Measurements from ENCODE around the gene ZFHX3. TPM values are rescaled to one million over a fixed set of nuclear protein-coding genes. Genes with fewer than 3 reads are reported as not detected.

Gene ZFHX3
- total RNA-seq, 1 experiment from 2014 or later: 1.5 TPM

DNA sequence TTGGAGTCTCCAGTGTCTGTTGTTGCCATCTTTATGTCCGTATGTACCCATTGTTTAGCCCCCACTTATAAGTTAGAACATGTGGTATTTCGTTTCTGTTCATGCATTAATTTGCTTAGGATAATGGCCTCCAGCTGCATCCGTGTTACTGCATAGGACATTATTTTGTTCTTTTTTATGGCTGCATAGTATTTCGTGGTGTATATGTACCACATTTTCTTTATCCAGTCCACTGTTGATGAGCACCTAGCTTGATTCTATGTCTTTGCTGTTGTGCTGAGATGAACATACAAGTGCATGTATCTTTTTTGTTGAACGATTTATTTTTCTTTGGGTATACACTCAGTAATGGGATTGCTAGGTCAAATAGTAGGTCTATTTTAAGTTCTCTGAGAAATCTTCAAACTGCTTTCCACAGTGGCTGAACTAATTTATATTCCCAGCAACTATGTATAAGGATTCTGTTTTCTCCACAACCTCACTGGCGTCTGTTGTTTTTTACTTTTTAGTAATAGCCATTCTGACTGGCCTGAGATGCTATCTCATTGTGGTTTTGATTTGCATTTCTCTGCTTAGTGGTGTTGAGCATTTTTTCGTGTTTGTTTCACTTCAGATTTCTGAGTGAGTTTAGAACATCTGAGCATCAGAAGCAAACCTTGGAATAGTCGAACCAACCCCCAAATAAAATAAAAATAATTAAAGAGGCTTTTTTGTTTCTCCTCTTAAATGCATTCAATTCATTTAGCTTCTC lies 304.7 kb downstream of the ZFHX3 start:
- no peak overlapping the region for H2BK15ac ChIP-seq (ENCODE audit: low read depth, low read length)
- H3K14ac ChIP-seq (ENCODE audit: insufficient read depth, low read length): no peak overlapping the region
- H2BK120ac ChIP-seq (ENCODE audit: low read depth, low read length, poor library complexity, severe bottlenecking): no peak overlapping the region
- H3K18ac ChIP-seq (ENCODE audit: insufficient read length, low read depth, low read length): no peak overlapping the region
- H4K91ac ChIP-seq (ENCODE audit: insufficient read length, low read depth, low read length): no peak overlapping the region
- no peaks in the 10 kb centered on the region for H3K79me2 ChIP-seq (ENCODE audit: insufficient read depth, low read length)
- no peak for DNase-seq
- no peak overlapping the region for H2AFZ ChIP-seq (ENCODE audit: low read length)
- no peak overlapping the region for H3K4me3 Mint-ChIP-seq
- H4K20me1 ChIP-seq (ENCODE audit: control insufficient read depth, insufficient read depth, insufficient read length): no peaks in the 10 kb centered on the region
- H3K9me3 Mint-ChIP-seq: no peaks in the 10 kb centered on the region
- H4K8ac ChIP-seq (replicated peaks; ENCODE audit: insufficient read length, low read depth, low read length): no peak overlapping the region
- no peak overlapping the region for H3K27ac ChIP-seq (ENCODE audit: insufficient read length, low read depth, low read length)
- H2BK12ac ChIP-seq (ENCODE audit: insufficient read length, low read depth, low read length): no peak overlapping the region
- H3K4me1 ChIP-seq (ENCODE audit: insufficient read depth, low read length): no peaks in the 10 kb centered on the region; the same call in 1 of the 2 replicates
- H3K4ac ChIP-seq (ENCODE audit: low read depth, low read length): no peak overlapping the region
- H3K9ac ChIP-seq (ENCODE audit: extremely low read depth, insufficient read length, low read length): no peak overlapping the region
- no peaks in the 10 kb centered on the region for H3K27me3 ChIP-seq (ENCODE audit: insufficient read depth, low read length)
- no peak overlapping the region for H2BK5ac ChIP-seq (ENCODE audit: insufficient read length, low read length)
- H3K27ac Mint-ChIP-seq: no peak overlapping the region
- H3K4me2 ChIP-seq (ENCODE audit: insufficient read depth, insufficient read length, low read length): no peak overlapping the region
- no peaks in the 10 kb centered on the region; the same call in 1 of the 2 replicates for H3K27me3 Mint-ChIP-seq (ENCODE audit: low read depth)
- H3K23me2 ChIP-seq (ENCODE audit: insufficient read length, low read depth, low read length, poor library complexity, severe bottlenecking): no peaks in the 10 kb centered on the region
- no peak overlapping the region for H3K23ac ChIP-seq (ENCODE audit: insufficient read length, low read depth, low read length)
- H3K79me1 ChIP-seq (ENCODE audit: insufficient read depth, low read depth, low read length, poor library complexity, severe bottlenecking): no peaks in the 10 kb centered on the region
- no peaks in the 10 kb centered on the region for H3K9me3 ChIP-seq (ENCODE audit: control insufficient read depth, low read depth, low read length)
- H4K5ac ChIP-seq (ENCODE audit: insufficient read length, low read depth, low read length): no peak overlapping the region
- H3K4me1 Mint-ChIP-seq: peaks cover 0 to 6% of the 10 kb centered on the region in 2 experiments; a peak in 2 of 4 replicates
- no CpG with 5 or more reads among the region's 8 CpGs for WGBS (ENCODE audit: extremely low coverage, insufficient read length, low lambda C conversion rate)
- no peak overlapping the region for H2AK5ac ChIP-seq (ENCODE audit: insufficient read length, low read length)
- no peak for TF ChIP-seq CTCF (conservative IDR thresholded peaks at IDR 0.05)
- H3K36me3 Mint-ChIP-seq (ENCODE audit: insufficient read depth in 1 of 3, low read depth in 3 of 3): no peaks in the 10 kb centered on the region
- H3T11ph ChIP-seq (ENCODE audit: low read length): no peak overlapping the region
- no peak overlapping the region for H2BK20ac ChIP-seq (ENCODE audit: low read depth, low read length, poor library complexity, severe bottlenecking)
- H3K56ac ChIP-seq (ENCODE audit: insufficient read length, low read depth, low read length): no peak overlapping the region

Measured in H9 (cell line).